NCI-H128 (cell line): ENCODE results near the gene CHRDL2.
"Not testable (repeated sequence)": the region's sequence is repeated elsewhere in the genome, so short reads cannot be mapped to it uniquely, and the experiment has no call there.

Source experiments
- DNase-seq: peaks from one replicate; lab custom pipeline; 2025; ENCODE audit not compliant: unreplicated experiment; lab: John Stamatoyannopoulos, UW

CHRDL2 gene

GRCh38 chr11:74672956-74673692 lies 58.1 kb downstream of the CHRDL2 start:
- no peak for DNase-seq

- DNase-seq = no peak
Measured at GRCh38 chr11:74672332-74672955, 58.8 kb downstream of the CHRDL2 start.

GRCh38 chr11:74671520-74672196 lies 59.6 kb downstream of the CHRDL2 start:
- DNase-seq = no peak

- no peak for DNase-seq
Measured at GRCh38 chr11:74670171-74670570, 61.1 kb downstream of the CHRDL2 start.

GRCh38 chr11:74669211-74670160 lies 61.7 kb downstream of the CHRDL2 start:
- DNase-seq = no peak

- DNase-seq = no peak
Measured at GRCh38 chr11:74663315-74663714, 67.9 kb downstream of the CHRDL2 start.

- no peak for DNase-seq
Measured at GRCh38 chr11:74662487-74663103, 68.6 kb downstream of the CHRDL2 start.

GRCh38 chr11:74659124-74659523 lies 72.1 kb downstream of the CHRDL2 start:
- not testable (repeated sequence) for DNase-seq

GRCh38 chr11:74654976-74655375 lies 76.2 kb downstream of the CHRDL2 start:
- no peak for DNase-seq

GRCh38 chr11:74650498-74650897 lies 80.7 kb downstream of the CHRDL2 start:
- no peak for DNase-seq

GRCh38 chr11:74648894-74649293 lies 82.3 kb downstream of the CHRDL2 start:
- DNase-seq = no peak

GRCh38 chr11:74647831-74648230 lies 83.4 kb downstream of the CHRDL2 start:
- no peak for DNase-seq

- no peak for DNase-seq
Measured at GRCh38 chr11:74647404-74647803, 83.8 kb downstream of the CHRDL2 start.

- no peak for DNase-seq
Measured at GRCh38 chr11:74646954-74647353, 84.3 kb downstream of the CHRDL2 start.
